Mucosa of rectum (tissue), 2 donors: ENCODE data around the gene DPM3.
"Not testable (repeated sequence)": the region's sequence is repeated elsewhere in the genome, so short reads cannot be mapped to it uniquely, and the experiment has no call there.

ENCODE experiments used
- H3K27ac ChIP-seq, 2 donors: one replicate each; pipeline ENCODE4 v1.7.0; 2013; ENCODE audit warnings: inconsistent platforms in 2 of 2, low read depth in 2 of 2, low read length in 2 of 2
- H3K27me3 ChIP-seq, 2 donors: one replicate each; pipeline ENCODE4 v1.7.0; 2013; ENCODE audit warnings: low read length in 2 of 2; ENCODE audit not compliant: control insufficient read depth in 2 of 2, insufficient read depth in 2 of 2
- H3K36me3 ChIP-seq, 2 donors: one replicate each; pipeline ENCODE4 v1.7.0; 2013; ENCODE audit warnings: low read length in 2 of 2; ENCODE audit not compliant: control insufficient read depth in 2 of 2, insufficient read depth in 2 of 2
- H3K4me1 ChIP-seq, 2 donors: one replicate each; pipeline ENCODE4 v1.7.0; 2013; ENCODE audit warnings: low read length in 2 of 2, mild to moderate bottlenecking in 1 of 2; ENCODE audit not compliant: control insufficient read depth in 2 of 2, insufficient read depth in 2 of 2
- H3K4me3 ChIP-seq, 2 donors: one replicate each; pipeline ENCODE4 v1.7.0; 2013; ENCODE audit warnings: low read length in 2 of 2
- H3K9ac ChIP-seq, 2 donors: one replicate each; pipeline ENCODE4 v1.7.0; 2013; ENCODE audit warnings: low read length in 2 of 2, low read depth in 1 of 2, mild to moderate bottlenecking in 1 of 2
- H3K9me3 ChIP-seq, 2 donors: one replicate each; pipeline ENCODE4 v1.7.0; 2013; ENCODE audit warnings: low read length in 2 of 2; ENCODE audit not compliant: control insufficient read depth in 2 of 2
- donor health status: healthy.
- donor health status: Normal muscosa, but diverticular disease.

The DPM3 gene

GRCh38 chr1:155139895-155140629 lies at the start of gene DPM3:
TSS of gene DPM3 (minus strand) at chr1:155140531. CDS start at chr1:155140240, 291 bp downstream.
- Histone ChIP-seq H3K27ac (peak within 1 kb of the TSS; percentile 92 to 94), H3K36me3 (peaks cover 0 to 3% of the 10 kb centered on the region in 2 donors), H3K9ac (peak within 1 kb of the TSS; percentile 93 to 99), H3K4me1 (peaks cover 18 to 36% of the 10 kb centered on the region in 2 donors), H3K4me3 (peak within 1 kb of the TSS; percentile 99), H3K27me3 (no peaks in the 10 kb centered on the region), H3K9me3 (no peaks in the 10 kb centered on the region)

GRCh38 chr1:155189926-155190325 lies 49.6 kb upstream of the DPM3 start:
- not testable (repeated sequence) for H3K4me3 ChIP-seq, H3K36me3 ChIP-seq, H3K9ac ChIP-seq, H3K27ac ChIP-seq, H3K9me3 ChIP-seq, H3K27me3 ChIP-seq
- peaks cover 41 to 55% of the 10 kb centered on the region in 2 donors for H3K4me1 ChIP-seq

GRCh38 chr1:155188268-155188667 lies 47.9 kb upstream of the DPM3 start:
- H3K9me3 ChIP-seq, result no peaks in the 10 kb centered on the region
- peak overlapping the region in 1 of 2 donors; percentile 57 for H3K9ac ChIP-seq
- no peak overlapping the region for H3K4me3 ChIP-seq
- H3K36me3 ChIP-seq, result peaks cover 0 to 2% of the 10 kb centered on the region in 2 donors
- H3K4me1 ChIP-seq, result peaks cover 39 to 44% of the 10 kb centered on the region in 2 donors
- H3K27ac ChIP-seq, result no peak overlapping the region
- H3K27me3 ChIP-seq, result no peaks in the 10 kb centered on the region

- Histone ChIP-seq H3K9me3 (no peaks in the 10 kb centered on the region), H3K4me3 (no peak overlapping the region), H3K4me1 (peaks cover 33 to 39% of the 10 kb centered on the region in 2 donors), H3K36me3 (peaks cover 0 to 2% of the 10 kb centered on the region in 2 donors), H3K27ac (peak overlapping the region; percentile 77 to 79), H3K9ac (peak overlapping the region in 1 of 2 donors; percentile 54), H3K27me3 (no peaks in the 10 kb centered on the region)
Measured at GRCh38 chr1:155187456-155187891, 47.1 kb upstream of the DPM3 start.

- H3K9ac ChIP-seq, result peak overlapping the region in 1 of 2 donors; percentile 54
- peak overlapping the region; percentile 77 to 79 for H3K27ac ChIP-seq
- H3K36me3 ChIP-seq, result peaks cover 0 to 2% of the 10 kb centered on the region in 2 donors
- H3K27me3 ChIP-seq, result no peaks in the 10 kb centered on the region
- H3K4me1 ChIP-seq, result peaks cover 31 to 37% of the 10 kb centered on the region in 2 donors
- H3K9me3 ChIP-seq, result no peaks in the 10 kb centered on the region
- no peak overlapping the region for H3K4me3 ChIP-seq
Measured at GRCh38 chr1:155186794-155187455, 46.6 kb upstream of the DPM3 start.

- no peaks in the 10 kb centered on the region for H3K9me3 ChIP-seq
- H3K27me3 ChIP-seq, result no peaks in the 10 kb centered on the region
- H3K4me1 ChIP-seq, result peaks cover 34 to 37% of the 10 kb centered on the region in 2 donors
- peak overlapping the region; percentile 38 to 54 for H3K9ac ChIP-seq
- H3K36me3 ChIP-seq, result peaks cover 0 to 2% of the 10 kb centered on the region in 2 donors
- peak overlapping the region; percentile 77 to 79 for H3K27ac ChIP-seq
- no peak overlapping the region for H3K4me3 ChIP-seq
Measured at GRCh38 chr1:155186067-155186793, 45.9 kb upstream of the DPM3 start.

- Histone ChIP-seq H3K9ac (peak overlapping the region in 1 of 2 donors; percentile 54), H3K27me3 (no peaks in the 10 kb centered on the region), H3K36me3 (peaks cover 0 to 2% of the 10 kb centered on the region in 2 donors), H3K4me3 (no peak overlapping the region), H3K27ac (peak overlapping the region; percentile 77 to 79), H3K9me3 (no peaks in the 10 kb centered on the region), H3K4me1 (peaks cover 34 to 37% of the 10 kb centered on the region in 2 donors)
Measured at GRCh38 chr1:155185783-155186066, 45.4 kb upstream of the DPM3 start.

GRCh38 chr1:155184835-155185782 lies 44.8 kb upstream of the DPM3 start:
- H3K27me3 ChIP-seq, result no peaks in the 10 kb centered on the region
- H3K4me1 ChIP-seq, result peaks cover 34 to 37% of the 10 kb centered on the region in 2 donors
- peaks cover 0 to 2% of the 10 kb centered on the region in 2 donors for H3K36me3 ChIP-seq
- H3K4me3 ChIP-seq, result no peak overlapping the region
- H3K9me3 ChIP-seq, result no peaks in the 10 kb centered on the region
- peak overlapping the region; percentile 77 to 79 for H3K27ac ChIP-seq
- H3K9ac ChIP-seq, result peak overlapping the region; percentile 24 to 54

- peak overlapping the region; percentile 77 to 79 for H3K27ac ChIP-seq
- H3K9me3 ChIP-seq, result no peaks in the 10 kb centered on the region
- H3K36me3 ChIP-seq, result peaks cover 0 to 2% of the 10 kb centered on the region in 2 donors
- H3K4me1 ChIP-seq, result peaks cover 34 to 37% of the 10 kb centered on the region in 2 donors
- H3K27me3 ChIP-seq, result no peaks in the 10 kb centered on the region
- no peak overlapping the region for H3K4me3 ChIP-seq
- H3K9ac ChIP-seq, result peak overlapping the region in 1 of 2 donors; percentile 45
Measured at GRCh38 chr1:155184351-155184811, 44.0 kb upstream of the DPM3 start.
